ENCODE results near the gene CD8B2.

The CD8B2 gene

DNA sequence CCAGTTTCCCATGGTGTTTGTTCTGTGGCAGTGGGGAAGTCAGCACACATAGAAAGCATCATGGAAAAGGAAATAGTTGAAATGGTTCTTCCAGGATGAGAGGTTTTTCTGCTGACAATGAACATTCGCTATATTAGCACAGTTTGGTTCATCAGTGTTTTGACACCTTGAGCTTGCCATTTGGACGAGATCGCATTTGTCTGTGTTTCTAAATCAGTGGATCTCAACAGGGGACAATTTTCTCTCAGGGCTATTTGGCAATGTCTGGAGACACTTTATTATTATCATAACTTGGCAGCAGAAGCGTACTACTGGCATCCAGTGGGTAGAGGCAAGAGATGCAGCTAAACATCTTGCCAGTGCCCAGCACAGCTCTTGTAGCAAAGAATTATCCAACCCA lies 74.6 kb downstream of the CD8B2 start:
- POLR2A ChIA-PET = no interaction called here
- CTCF ChIA-PET = interaction anchor here (2.1 to 7.2 kb wide), 3 partner anchors 9 to 20 kb away, joined by 12 to 91 read pairs (median 27); no protein-coding TSS in a partner anchor
- Histone ChIP-seq H3K9me3 (ENCODE audit: control insufficient read depth, insufficient read depth, low read depth, low read length) (no peaks in the 10 kb centered on the region), H3K4me1 (ENCODE audit: control insufficient read depth, insufficient read depth, low read length) (no peaks in the 10 kb centered on the region), H3K36me3 (ENCODE audit: control insufficient read depth in 2 of 2, insufficient read depth in 1 of 2, low read length in 2 of 2) (no peaks in the 10 kb centered on the region), H3K4me3 (ENCODE audit: low read depth, low read length) (no peak overlapping the region), H3K27ac (ENCODE audit: extremely low read depth, low read depth, low read length) (no peak overlapping the region)
- TF ChIP-seq MYNN (tag by site-specific recombination; IDR thresholded peaks at IDR 0.05; ENCODE audit: borderline replicate concordance) (no peak), ZNF548 (tag by site-specific recombination; IDR thresholded peaks at IDR 0.05) (no peak), ZNF24 (tag by site-specific recombination; IDR thresholded peaks at IDR 0.05) (no peak), ZNF155 (tag by site-specific recombination; IDR thresholded peaks at IDR 0.05) (no peak), HOXC10 (CRISPR knock-in tag; IDR thresholded peaks at IDR 0.05) (no peak), ZNF248 (tag by site-specific recombination; IDR thresholded peaks at IDR 0.05) (no peak), HIC1 (tag by site-specific recombination; IDR thresholded peaks at IDR 0.05) (no peak), ZBTB11 (tag by site-specific recombination; conservative IDR thresholded peaks at IDR 0.05; ENCODE audit: low read depth) (no peak), ZNF785 (tag by site-specific recombination; IDR thresholded peaks at IDR 0.05) (no peak), ZIC2 (tag by site-specific recombination; IDR thresholded peaks at IDR 0.05) (no peak), ZNF48 (tag by site-specific recombination; IDR thresholded peaks at IDR 0.05) (no peak), EGR2 (tag by site-specific recombination; IDR thresholded peaks at IDR 0.05; ENCODE audit: low read depth) (no peak), ZNF707 (tag by site-specific recombination; IDR thresholded peaks at IDR 0.05) (no peak), PRDM2 (tag by site-specific recombination; IDR thresholded peaks at IDR 0.05; ENCODE audit: borderline replicate concordance) (no peak), ZNF561 (tag by site-specific recombination; IDR thresholded peaks at IDR 0.05; ENCODE audit: borderline replicate concordance) (no peak), CTCF (tag by site-specific recombination; IDR thresholded peaks at IDR 0.05) (no peak)
- TF ChIP-seq, protein P1, sequence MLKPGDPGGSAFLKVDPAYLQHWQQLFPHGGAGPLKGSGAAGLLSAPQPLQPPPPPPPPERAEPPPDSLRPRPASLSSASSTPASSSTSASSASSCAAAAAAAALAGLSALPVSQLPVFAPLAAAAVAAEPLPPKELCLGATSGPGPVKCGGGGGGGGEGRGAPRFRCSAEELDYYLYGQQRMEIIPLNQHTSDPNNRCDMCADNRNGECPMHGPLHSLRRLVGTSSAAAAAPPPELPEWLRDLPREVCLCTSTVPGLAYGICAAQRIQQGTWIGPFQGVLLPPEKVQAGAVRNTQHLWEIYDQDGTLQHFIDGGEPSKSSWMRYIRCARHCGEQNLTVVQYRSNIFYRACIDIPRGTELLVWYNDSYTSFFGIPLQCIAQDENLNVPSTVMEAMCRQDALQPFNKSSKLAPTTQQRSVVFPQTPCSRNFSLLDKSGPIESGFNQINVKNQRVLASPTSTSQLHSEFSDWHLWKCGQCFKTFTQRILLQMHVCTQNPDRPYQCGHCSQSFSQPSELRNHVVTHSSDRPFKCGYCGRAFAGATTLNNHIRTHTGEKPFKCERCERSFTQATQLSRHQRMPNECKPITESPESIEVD (tag by site-specific recombination; IDR thresholded peaks at IDR 0.05) = no peak
